ENCODE results near the gene GMPPB.

GRCh38 chr3:49705390-49705960, 18.3 kb downstream of the GMPPB start:
- TF ChIP-seq ZNF717 (CRISPR knock-in tag; IDR thresholded peaks at IDR 0.05) (no peak), CTCF (IDR thresholded peaks at IDR 0.05 in 2 of 3, conservative IDR thresholded peaks at IDR 0.05 in 1 of 3; ENCODE audit: insufficient read depth in 2 of 3, low read depth in 1 of 3, low read length in 3 of 3) (no peak), MTA3 (IDR thresholded peaks at IDR 0.05; ENCODE audit: borderline replicate concordance) (no peak), SRSF9 (IDR thresholded peaks at IDR 0.05; ENCODE audit: borderline replicate concordance, low read depth, low read length) (no peak), SRSF1 (IDR thresholded peaks at IDR 0.05; ENCODE audit: low read depth, low read length) (no peak), ZNF274 (IDR thresholded peaks at IDR 0.05; ENCODE audit: borderline replicate concordance, low read depth, low read length) (no peak), MYC (IDR thresholded peaks at IDR 0.05; ENCODE audit: low read depth, low read length) (no peak), MYC (CRISPR knock-in tag; IDR thresholded peaks at IDR 0.05; ENCODE audit: borderline replicate concordance, low read depth) (no peak), KDM4B (IDR thresholded peaks at IDR 0.05; ENCODE audit: borderline replicate concordance in 2 of 2, low read depth in 1 of 2) (no peak), HCFC1 (IDR thresholded peaks at IDR 0.05; ENCODE audit: low read depth, low read length) (no peak)

Data from K562 (cell line).